Liver (tissue), 2 donors: ENCODE measurements around the gene SEC24C.

Experiments used
- TF ChIP-seq, protein P1 (sequence below): fragments of 150-350 bp; IDR thresholded peaks from 2 replicates; pipeline ENCODE4 v1.5.1; 2017; ENCODE audit warnings: improper control_type of control experiment, low read depth, low read length; ENCODE audit not compliant: missing input control
- TF ChIP-seq, protein P2 (sequence below): IDR thresholded peaks from 2 replicates; pipeline ENCODE4 v1.6.1; 2016; ENCODE audit warnings: antibody characterized with exemption, mild to moderate bottlenecking
- donor health status: healthy.

DNA sequence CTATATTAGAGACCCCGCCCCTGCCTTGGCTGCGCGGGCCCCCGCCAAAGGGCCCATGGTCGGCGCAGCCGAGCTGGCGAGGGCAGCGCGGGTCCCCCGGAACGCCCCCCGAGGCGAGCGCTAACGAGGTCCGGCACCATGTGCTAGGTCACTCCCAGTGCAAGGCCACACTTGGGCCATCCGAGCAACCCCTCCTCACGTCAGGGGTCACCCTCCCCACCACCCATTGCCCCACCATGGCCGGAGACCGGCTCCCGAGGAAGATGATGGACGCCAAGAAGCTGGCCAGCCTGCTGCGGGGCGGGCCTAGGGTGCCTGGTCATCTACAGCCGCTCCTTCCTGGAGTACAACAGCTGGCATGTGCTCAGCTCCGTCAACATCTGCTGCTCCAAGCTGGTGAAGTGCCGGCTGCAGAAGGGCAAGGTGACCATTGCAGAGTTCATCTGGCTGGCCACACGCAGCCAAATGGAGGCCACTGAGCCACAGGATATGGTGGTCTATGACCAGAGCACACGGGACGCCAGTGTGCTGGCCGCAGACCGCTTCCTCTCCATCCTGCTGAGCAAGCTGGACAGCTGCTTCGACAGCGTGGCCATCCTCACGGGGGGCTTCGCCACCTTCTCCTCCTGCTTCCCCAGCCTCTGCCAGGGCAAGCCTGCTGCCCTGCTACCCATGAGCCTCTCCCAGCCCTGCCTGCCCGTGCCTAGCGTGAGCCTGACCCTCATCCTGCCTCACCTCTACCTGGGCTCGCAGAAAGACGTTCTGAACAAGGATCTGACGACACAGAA lies 12.4 kb upstream of the SEC24C start:
- TF ChIP-seq, protein P1, sequence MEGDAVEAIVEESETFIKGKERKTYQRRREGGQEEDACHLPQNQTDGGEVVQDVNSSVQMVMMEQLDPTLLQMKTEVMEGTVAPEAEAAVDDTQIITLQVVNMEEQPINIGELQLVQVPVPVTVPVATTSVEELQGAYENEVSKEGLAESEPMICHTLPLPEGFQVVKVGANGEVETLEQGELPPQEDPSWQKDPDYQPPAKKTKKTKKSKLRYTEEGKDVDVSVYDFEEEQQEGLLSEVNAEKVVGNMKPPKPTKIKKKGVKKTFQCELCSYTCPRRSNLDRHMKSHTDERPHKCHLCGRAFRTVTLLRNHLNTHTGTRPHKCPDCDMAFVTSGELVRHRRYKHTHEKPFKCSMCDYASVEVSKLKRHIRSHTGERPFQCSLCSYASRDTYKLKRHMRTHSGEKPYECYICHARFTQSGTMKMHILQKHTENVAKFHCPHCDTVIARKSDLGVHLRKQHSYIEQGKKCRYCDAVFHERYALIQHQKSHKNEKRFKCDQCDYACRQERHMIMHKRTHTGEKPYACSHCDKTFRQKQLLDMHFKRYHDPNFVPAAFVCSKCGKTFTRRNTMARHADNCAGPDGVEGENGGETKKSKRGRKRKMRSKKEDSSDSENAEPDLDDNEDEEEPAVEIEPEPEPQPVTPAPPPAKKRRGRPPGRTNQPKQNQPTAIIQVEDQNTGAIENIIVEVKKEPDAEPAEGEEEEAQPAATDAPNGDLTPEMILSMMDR, result no peak
- TF ChIP-seq, protein P2, sequence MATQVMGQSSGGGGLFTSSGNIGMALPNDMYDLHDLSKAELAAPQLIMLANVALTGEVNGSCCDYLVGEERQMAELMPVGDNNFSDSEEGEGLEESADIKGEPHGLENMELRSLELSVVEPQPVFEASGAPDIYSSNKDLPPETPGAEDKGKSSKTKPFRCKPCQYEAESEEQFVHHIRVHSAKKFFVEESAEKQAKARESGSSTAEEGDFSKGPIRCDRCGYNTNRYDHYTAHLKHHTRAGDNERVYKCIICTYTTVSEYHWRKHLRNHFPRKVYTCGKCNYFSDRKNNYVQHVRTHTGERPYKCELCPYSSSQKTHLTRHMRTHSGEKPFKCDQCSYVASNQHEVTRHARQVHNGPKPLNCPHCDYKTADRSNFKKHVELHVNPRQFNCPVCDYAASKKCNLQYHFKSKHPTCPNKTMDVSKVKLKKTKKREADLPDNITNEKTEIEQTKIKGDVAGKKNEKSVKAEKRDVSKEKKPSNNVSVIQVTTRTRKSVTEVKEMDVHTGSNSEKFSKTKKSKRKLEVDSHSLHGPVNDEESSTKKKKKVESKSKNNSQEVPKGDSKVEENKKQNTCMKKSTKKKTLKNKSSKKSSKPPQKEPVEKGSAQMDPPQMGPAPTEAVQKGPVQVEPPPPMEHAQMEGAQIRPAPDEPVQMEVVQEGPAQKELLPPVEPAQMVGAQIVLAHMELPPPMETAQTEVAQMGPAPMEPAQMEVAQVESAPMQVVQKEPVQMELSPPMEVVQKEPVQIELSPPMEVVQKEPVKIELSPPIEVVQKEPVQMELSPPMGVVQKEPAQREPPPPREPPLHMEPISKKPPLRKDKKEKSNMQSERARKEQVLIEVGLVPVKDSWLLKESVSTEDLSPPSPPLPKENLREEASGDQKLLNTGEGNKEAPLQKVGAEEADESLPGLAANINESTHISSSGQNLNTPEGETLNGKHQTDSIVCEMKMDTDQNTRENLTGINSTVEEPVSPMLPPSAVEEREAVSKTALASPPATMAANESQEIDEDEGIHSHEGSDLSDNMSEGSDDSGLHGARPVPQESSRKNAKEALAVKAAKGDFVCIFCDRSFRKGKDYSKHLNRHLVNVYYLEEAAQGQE, result no peak
